Activated CD8-positive, alpha-beta memory T cell treated with anti-CD3 and anti-CD28 coated beads, Interleukin-2, amount 10 ng/mL, durations not matched to agents 7 days and 5 days (primary cell): ENCODE results near the gene TBC1D7. TPM values are rescaled to one million over a fixed set of nuclear protein-coding genes. Genes with fewer than 3 reads are reported as not detected.

Experiments used
- ATAC-seq: fragments of 150-1000 bp; cut with Tn5 transposase; one replicate; pipeline ENCODE4 v1.10.0; 2021; ENCODE audit warnings: moderate library complexity
- CTCF ChIA-PET: fragments of 350-600 bp; sonication (Branson Sonifier 250); formaldehyde crosslinking; loops from one replicate; lab custom pipeline; 2021; ENCODE audit warnings: antibody characterized with exemption; lab: Charles Lee
- DNase-seq: peaks from one replicate; pipeline ENCODE4 v3.0.0-alpha.2; 2020
- H3K27ac Mint-ChIP-seq: one replicate; pipeline ENCODE4 v1.8.0; 2021; ENCODE audit warnings: mild to moderate bottlenecking, mixed read lengths
- H3K27me3 Mint-ChIP-seq: one replicate; pipeline ENCODE4 v1.8.0; 2021; ENCODE audit warnings: mixed read lengths
- H3K36me3 Mint-ChIP-seq: one replicate; pipeline ENCODE4 v1.8.0; 2021; ENCODE audit warnings: mild to moderate bottlenecking, mixed read lengths
- H3K4me1 Mint-ChIP-seq: one replicate; pipeline ENCODE4 v1.8.0; 2021; ENCODE audit warnings: mixed read lengths
- H3K4me3 Mint-ChIP-seq: one replicate; pipeline ENCODE4 v1.8.0; 2021; ENCODE audit warnings: mild to moderate bottlenecking, moderate library complexity, mixed read lengths
- H3K9me3 Mint-ChIP-seq: one replicate; pipeline ENCODE4 v1.8.0; 2022; ENCODE audit warnings: low read depth, mixed read lengths
- total RNA-seq, 2 experiments: library from RNA; stranded (reverse); gene quantifications; one replicate each; pipeline ENCODE4 v1.2.3, GENCODE V29; 2021

Gene TBC1D7
- total RNA-seq, 2 experiments from 2014 or later, result 25.1 to 26.0 TPM

DNA sequence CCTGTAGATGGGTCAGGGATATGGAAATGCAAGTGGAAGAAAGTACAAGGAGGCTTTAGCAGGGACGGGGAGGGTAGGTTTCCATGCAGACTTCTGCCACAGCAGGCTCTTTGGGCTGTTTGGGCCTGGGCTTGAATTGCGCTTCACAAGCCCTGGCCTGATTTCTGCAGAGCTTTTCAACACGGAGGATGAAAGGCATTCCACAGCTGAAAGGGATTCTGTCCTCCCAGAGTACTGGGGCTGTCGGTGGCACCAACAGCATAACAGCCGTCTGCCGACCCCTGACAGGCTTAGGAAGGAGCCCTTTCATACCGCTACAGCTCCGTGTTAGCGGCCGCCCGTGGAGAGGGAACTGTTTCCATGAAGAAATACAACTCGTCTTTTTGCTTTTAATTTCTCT lies 22.9 kb upstream of the TBC1D7 start:
- CTCF ChIA-PET, result no interaction called here
- peaks cover 28% of the 10 kb centered on the region for H3K4me1 Mint-ChIP-seq
- no peaks in the 10 kb centered on the region for H3K9me3 Mint-ChIP-seq
- H3K36me3 Mint-ChIP-seq, result no peaks in the 10 kb centered on the region
- ATAC-seq (no peak), DNase-seq (no peak)
- peaks cover 6% of the 10 kb centered on the region for H3K27me3 Mint-ChIP-seq
- H3K27ac Mint-ChIP-seq, result no peak overlapping the region
- no peak overlapping the region for H3K4me3 Mint-ChIP-seq

DNA sequence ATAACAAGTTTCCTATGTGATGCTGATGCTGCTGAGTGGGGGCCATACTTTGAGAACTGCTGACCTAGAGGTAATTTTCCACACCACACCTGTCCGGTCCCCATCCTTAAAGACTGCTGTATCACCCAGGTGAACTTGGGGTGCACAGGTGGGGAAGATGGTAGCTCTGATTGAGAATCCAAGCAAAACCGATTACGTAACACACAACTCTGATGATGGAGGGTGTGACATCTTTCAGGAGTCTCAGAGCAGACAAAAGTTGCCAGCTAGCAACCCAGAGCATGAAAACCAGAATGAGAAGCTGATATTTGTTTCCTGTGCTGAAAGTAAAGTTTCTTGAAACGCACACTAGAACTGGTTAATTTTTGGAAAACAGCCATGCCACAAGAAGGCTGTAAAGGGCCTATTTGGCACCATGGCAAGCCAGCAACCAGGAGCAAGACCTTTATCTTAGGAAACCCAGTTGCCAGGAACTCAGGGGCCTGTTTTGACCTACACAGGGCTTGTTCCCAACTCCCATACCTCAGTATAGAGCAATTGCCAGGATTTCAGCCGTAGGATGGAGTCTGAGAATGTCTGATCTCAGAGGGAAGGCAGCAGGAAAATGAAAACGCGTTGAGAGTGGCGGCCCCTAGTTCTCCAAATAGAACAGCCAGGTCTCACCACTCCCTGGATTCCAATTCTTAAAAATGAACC lies 21.6 kb upstream of the TBC1D7 start:
- peaks cover 9% of the 10 kb centered on the region for H3K27me3 Mint-ChIP-seq
- H3K27ac Mint-ChIP-seq, result no peak overlapping the region
- no peaks in the 10 kb centered on the region for H3K9me3 Mint-ChIP-seq
- no peak for DNase-seq
- peaks cover 15% of the 10 kb centered on the region for H3K4me1 Mint-ChIP-seq
- H3K36me3 Mint-ChIP-seq, result no peaks in the 10 kb centered on the region
- no peak overlapping the region for H3K4me3 Mint-ChIP-seq
- no peak for ATAC-seq
- CTCF ChIA-PET, result interaction anchor here (0.9 to 2.1 kb wide), 2 partner anchors 9 to 10 kb away, joined by 3 to 4 read pairs; no protein-coding TSS in a partner anchor

DNA sequence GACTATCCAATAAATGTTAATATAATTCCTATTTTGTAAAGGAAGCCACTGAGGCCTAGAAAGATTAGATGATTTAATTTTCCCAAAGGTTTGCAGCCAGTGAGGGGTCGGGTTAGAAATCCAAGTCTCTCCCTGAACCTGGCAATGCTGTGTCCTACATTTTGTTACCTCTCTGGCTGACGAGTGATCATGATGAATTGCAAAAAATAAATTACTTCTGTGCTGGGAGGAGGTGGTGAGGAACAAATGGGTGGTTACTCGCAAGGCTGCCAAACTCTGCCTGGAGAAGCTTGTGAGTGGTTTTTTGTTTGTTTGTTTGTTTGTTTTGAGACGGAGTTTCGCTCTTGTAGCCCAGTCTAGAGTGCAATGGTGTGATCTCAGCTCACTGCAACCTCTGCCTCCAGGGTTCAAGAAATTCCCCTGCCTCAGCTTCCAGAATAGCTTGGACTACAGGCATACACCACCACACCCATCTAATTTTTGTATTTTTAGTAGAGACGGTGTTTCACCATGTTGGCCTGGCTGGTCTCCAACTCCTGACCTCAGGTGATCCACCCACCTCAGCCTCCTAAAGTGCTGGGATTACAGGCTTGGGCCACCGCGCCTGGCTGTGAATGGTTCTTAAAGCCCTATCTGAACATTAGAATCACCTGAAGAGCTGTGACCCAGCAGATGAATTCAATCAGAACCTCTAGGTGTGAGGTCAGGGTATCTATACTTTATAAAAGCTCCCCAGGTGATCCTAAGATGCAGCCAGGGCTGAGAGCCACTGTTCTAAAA lies 20.2 kb upstream of the TBC1D7 start:
- CTCF ChIA-PET, result interaction anchor here (0.6 to 2.1 kb wide), 2 partner anchors 9 to 159 kb away, joined by 3 to 4 read pairs; no protein-coding TSS in a partner anchor
- no peak for ATAC-seq
- Mint-ChIP-seq H3K36me3 (no peaks in the 10 kb centered on the region), H3K27me3 (peaks cover 9% of the 10 kb centered on the region), H3K9me3 (no peaks in the 10 kb centered on the region), H3K27ac (no peak overlapping the region), H3K4me3 (no peak overlapping the region), H3K4me1 (peaks cover 2% of the 10 kb centered on the region)
- DNase-seq, result no peak

- no peak for DNase-seq
- H3K27me3 Mint-ChIP-seq, result peaks cover 9% of the 10 kb centered on the region
- H3K4me3 Mint-ChIP-seq, result no peak overlapping the region
- no peaks in the 10 kb centered on the region for H3K36me3 Mint-ChIP-seq
- no peak for ATAC-seq
- CTCF ChIA-PET, result interaction anchor here (0.6 to 0.9 kb wide), 3 partner anchors 9 to 229 kb away, joined by 3 read pairs; partner anchors contain the start of gene SIRT5
- H3K4me1 Mint-ChIP-seq, result no peaks in the 10 kb centered on the region
- H3K27ac Mint-ChIP-seq, result no peak overlapping the region
- no peaks in the 10 kb centered on the region for H3K9me3 Mint-ChIP-seq
These were observed 17.9 kb upstream of the TBC1D7 start for GRCh38 chr6:13346245-13346644.

- H3K4me3 Mint-ChIP-seq, result no peak overlapping the region
- H3K36me3 Mint-ChIP-seq, result no peaks in the 10 kb centered on the region
- CTCF ChIA-PET, result interaction anchor here (1.0 kb wide), 1 partner anchor 233 kb away, joined by 4 read pairs; no protein-coding TSS in a partner anchor
- no peak for ATAC-seq
- H3K9me3 Mint-ChIP-seq, result no peaks in the 10 kb centered on the region
- peaks cover 17% of the 10 kb centered on the region for H3K27me3 Mint-ChIP-seq
- H3K27ac Mint-ChIP-seq, result no peak overlapping the region
- no peak for DNase-seq
- H3K4me1 Mint-ChIP-seq, result peaks cover 7% of the 10 kb centered on the region
These were observed 14.2 kb upstream of the TBC1D7 start for GRCh38 chr6:13342414-13343019.

DNA sequence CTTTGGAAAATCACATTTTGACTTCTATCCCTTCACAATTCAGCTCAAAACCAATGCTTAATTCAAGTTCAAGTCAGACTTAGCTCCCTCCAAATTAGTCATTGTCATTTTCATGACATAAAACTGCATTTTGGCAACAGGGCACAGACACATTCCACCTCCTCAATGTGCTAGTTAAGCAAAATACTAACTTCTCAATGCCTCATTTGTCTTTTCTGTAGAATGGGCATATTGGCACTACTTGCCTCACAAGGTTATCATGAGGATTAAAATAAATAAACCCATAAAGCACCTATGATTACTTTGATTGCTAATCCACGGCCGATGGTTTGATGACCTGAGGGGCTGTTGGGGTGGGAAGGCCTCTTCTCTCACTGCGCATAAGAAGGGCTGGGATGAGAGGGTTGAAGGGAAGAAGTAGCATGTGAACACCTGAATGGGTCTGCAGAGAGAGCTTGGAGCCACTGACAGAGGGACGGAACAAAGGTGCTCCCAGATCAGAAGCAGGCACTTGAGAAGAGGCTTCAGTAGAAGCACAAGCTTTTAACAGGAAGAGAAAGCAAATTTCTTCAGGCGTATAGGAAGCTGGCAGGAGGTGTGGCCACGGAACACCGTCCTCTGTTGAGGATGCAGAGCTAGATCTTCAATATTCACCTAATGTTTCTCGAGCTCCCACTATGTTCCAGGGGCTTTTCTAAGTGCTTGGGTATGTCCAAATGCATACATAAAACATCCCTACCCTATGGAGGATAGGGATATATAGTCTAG lies 11.7 kb upstream of the TBC1D7 start:
- Mint-ChIP-seq H3K27ac (no peak overlapping the region), H3K9me3 (no peaks in the 10 kb centered on the region), H3K27me3 (peaks cover 7% of the 10 kb centered on the region), H3K36me3 (no peaks in the 10 kb centered on the region), H3K4me1 (peaks cover 11% of the 10 kb centered on the region), H3K4me3 (no peak overlapping the region)
- CTCF ChIA-PET, result interaction anchor here (1.1 to 4.7 kb wide), 5 partner anchors 9 to 234 kb away, joined by 3 to 32 read pairs (median 4); partner anchors contain the start of gene SIRT5
- DNase-seq (no peak), ATAC-seq (no peak)

GRCh38 chr6:13338038-13338437 lies 9.7 kb upstream of the TBC1D7 start:
- Mint-ChIP-seq H3K9me3 (no peaks in the 10 kb centered on the region), H3K27me3 (peaks cover 7% of the 10 kb centered on the region), H3K36me3 (no peaks in the 10 kb centered on the region), H3K4me3 (no peak overlapping the region), H3K27ac (no peak overlapping the region), H3K4me1 (peaks cover 11% of the 10 kb centered on the region)
- no peak for ATAC-seq
- CTCF ChIA-PET, result interaction anchor here (0.7 to 4.7 kb wide), 10 partner anchors 8 to 236 kb away, joined by 3 to 32 read pairs (median 7); partner anchors contain the start of genes SIRT5 and TBC1D7
- DNase-seq, result no peak

GRCh38 chr6:13336553-13336952 lies 8.2 kb upstream of the TBC1D7 start:
- ATAC-seq (peak; percentile 77), DNase-seq (peak; percentile 84)
- Mint-ChIP-seq H3K9me3 (no peaks in the 10 kb centered on the region), H3K27ac (no peak overlapping the region), H3K36me3 (no peaks in the 10 kb centered on the region), H3K4me3 (no peak overlapping the region), H3K27me3 (peaks cover 7% of the 10 kb centered on the region), H3K4me1 (peaks cover 11% of the 10 kb centered on the region)
- CTCF ChIA-PET, result interaction anchor here (1.0 to 4.7 kb wide), 10 partner anchors 8 to 730 kb away, joined by 3 to 32 read pairs (median 7); partner anchors contain the start of genes SIRT5 and TBC1D7

GRCh38 chr6:13334953-13335352 lies 6.6 kb upstream of the TBC1D7 start:
- H3K4me3 Mint-ChIP-seq, result no peak overlapping the region
- H3K27me3 Mint-ChIP-seq, result peaks cover 5% of the 10 kb centered on the region

GRCh38 chr6:13332349-13332706 lies 4.0 kb upstream of the TBC1D7 start:
- no peaks in the 10 kb centered on the region for H3K36me3 Mint-ChIP-seq
- no peak for DNase-seq
- H3K9me3 Mint-ChIP-seq, result no peaks in the 10 kb centered on the region
- CTCF ChIA-PET, result interaction anchor here (0.7 to 2.1 kb wide), 11 partner anchors 10 to 421 kb away, joined by 3 to 8 read pairs (median 3); partner anchors contain the start of gene SIRT5
- no peaks in the 10 kb centered on the region for H3K27me3 Mint-ChIP-seq
- H3K4me3 Mint-ChIP-seq, result no peak overlapping the region
- no peak for ATAC-seq
- peaks cover 17% of the 10 kb centered on the region for H3K4me1 Mint-ChIP-seq
- no peak overlapping the region for H3K27ac Mint-ChIP-seq

More at GRCh38 chr6:13334953-13335352, 6.6 kb upstream of the TBC1D7 start:
- CTCF ChIA-PET, result interaction anchor here (0.8 to 2.9 kb wide), 6 partner anchors 21 to 240 kb away, joined by 3 to 21 read pairs (median 4); partner anchors contain the start of genes GFOD1 and SIRT5
- H3K4me1 Mint-ChIP-seq, result peaks cover 11% of the 10 kb centered on the region
- H3K36me3 Mint-ChIP-seq, result no peaks in the 10 kb centered on the region
- no peaks in the 10 kb centered on the region for H3K9me3 Mint-ChIP-seq
- DNase-seq (no peak), ATAC-seq (no peak)
- H3K27ac Mint-ChIP-seq, result no peak overlapping the region

GRCh38 chr6:13331516-13332348 lies 3.4 kb upstream of the TBC1D7 start:
- H3K27me3 Mint-ChIP-seq, result no peaks in the 10 kb centered on the region
- no peak overlapping the region for H3K27ac Mint-ChIP-seq

GRCh38 chr6:13328875-13329183 lies 492 bp upstream of the TBC1D7 start:
- CTCF ChIA-PET, result interaction anchor here (0.8 to 4.8 kb wide), 14 partner anchors 9 to 437 kb away, joined by 3 to 49 read pairs (median 4); partner anchors contain the start of genes GFOD1 and SIRT5
- no peaks in the 10 kb centered on the region for H3K9me3 Mint-ChIP-seq
- H3K27me3 Mint-ChIP-seq, result no peaks in the 10 kb centered on the region
- peak overlapping the region; percentile 91 for H3K27ac Mint-ChIP-seq
- H3K36me3 Mint-ChIP-seq, result peaks cover 12% of the 10 kb centered on the region
- peak overlapping the region; percentile 87 for H3K4me3 Mint-ChIP-seq
- DNase-seq, result no peak
- ATAC-seq, result no peak
- H3K4me1 Mint-ChIP-seq, result peaks cover 25% of the 10 kb centered on the region

More at GRCh38 chr6:13331516-13332348, 3.4 kb upstream of the TBC1D7 start:
- CTCF ChIA-PET, result interaction anchor here (0.7 to 2.1 kb wide), 20 partner anchors 10 to 421 kb away, joined by 3 to 8 read pairs (median 4); partner anchors contain the start of genes NOL7 and SIRT5
- peaks cover 21% of the 10 kb centered on the region for H3K4me1 Mint-ChIP-seq
- DNase-seq (no peak), ATAC-seq (no peak)
- H3K9me3 Mint-ChIP-seq, result no peaks in the 10 kb centered on the region
- H3K36me3 Mint-ChIP-seq, result no peaks in the 10 kb centered on the region
- H3K4me3 Mint-ChIP-seq, result no peak overlapping the region
